ENCODE measurements around the gene MNT.
A peak's percentile ranks its signal among the peaks of the same experiment; 100 is the strongest.

MNT gene

DNA sequence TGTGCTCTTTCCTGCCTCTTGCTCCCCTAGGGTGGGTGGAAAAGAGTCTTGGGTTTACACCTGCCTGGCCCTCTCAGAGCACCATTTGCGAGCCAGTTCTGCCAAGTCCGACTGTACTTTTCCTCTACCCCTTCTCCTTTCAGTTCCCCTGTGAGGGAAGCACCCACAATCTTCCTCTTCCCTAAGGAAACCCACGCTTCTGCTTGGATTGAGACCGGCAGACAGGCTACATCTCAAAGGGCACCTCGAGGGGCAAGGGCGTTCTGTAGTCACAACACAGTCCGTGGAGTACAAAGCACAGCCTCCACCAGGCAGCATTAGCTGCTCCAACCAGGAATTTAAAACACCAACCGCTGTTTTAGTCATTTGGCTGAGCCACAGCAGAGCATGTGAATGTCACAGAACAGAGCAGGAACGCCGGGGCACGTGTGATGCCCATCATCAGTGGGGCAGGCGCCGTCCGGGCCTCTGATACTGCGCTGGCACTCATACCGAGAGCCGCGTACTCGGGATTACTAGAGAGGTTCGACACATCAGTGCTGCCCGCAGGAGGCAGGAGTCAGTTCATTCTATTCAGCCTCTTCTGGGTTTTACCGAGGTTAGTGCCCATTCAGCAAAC is 13.7 kb upstream of the MNT start:
- no peak for DNase-seq

DNA sequence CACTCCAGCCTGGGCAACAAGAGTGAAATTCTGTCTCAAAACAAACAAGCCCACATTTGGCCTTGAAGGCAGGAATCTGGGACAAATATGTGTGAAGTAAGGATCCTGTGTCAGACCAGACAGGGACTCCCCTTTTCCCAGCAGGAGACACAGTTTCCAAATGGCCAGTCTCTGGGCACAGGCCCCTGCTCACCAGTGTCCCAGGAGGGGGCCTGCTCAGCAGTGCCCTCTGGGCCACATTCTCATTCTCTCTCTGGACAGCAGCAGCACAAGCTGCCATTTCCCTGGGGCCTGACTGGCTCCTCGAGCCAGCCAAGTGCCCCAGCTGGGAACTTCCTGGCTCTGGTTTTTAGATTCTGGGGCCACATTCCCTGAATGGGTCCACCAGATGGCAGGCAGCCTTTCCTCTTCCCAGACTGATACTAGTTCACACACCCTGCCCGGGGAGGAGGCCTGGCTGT is 11.7 kb upstream of the MNT start:
- no peak for DNase-seq

DNA sequence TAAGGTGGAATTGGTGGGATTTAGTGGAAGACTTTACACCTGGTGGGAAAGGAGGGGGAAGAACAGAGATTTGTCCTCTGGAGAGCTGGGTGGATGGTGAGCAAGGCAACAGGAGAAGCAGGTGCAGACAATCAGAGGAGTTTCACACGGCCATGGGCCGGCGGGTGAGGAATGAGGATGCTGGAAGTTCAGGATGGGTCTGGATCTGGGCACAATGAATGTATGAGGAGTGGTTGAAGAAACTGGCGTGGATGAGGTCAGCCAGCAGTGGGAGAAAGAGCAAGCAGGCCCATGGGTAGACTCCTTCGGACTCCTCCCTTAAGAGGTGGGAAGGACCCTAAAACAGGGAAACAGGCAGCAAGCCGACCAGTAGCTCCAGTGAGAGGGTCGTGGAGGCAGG is 10.1 kb upstream of the MNT start:
- DNase-seq: no peak

DNA sequence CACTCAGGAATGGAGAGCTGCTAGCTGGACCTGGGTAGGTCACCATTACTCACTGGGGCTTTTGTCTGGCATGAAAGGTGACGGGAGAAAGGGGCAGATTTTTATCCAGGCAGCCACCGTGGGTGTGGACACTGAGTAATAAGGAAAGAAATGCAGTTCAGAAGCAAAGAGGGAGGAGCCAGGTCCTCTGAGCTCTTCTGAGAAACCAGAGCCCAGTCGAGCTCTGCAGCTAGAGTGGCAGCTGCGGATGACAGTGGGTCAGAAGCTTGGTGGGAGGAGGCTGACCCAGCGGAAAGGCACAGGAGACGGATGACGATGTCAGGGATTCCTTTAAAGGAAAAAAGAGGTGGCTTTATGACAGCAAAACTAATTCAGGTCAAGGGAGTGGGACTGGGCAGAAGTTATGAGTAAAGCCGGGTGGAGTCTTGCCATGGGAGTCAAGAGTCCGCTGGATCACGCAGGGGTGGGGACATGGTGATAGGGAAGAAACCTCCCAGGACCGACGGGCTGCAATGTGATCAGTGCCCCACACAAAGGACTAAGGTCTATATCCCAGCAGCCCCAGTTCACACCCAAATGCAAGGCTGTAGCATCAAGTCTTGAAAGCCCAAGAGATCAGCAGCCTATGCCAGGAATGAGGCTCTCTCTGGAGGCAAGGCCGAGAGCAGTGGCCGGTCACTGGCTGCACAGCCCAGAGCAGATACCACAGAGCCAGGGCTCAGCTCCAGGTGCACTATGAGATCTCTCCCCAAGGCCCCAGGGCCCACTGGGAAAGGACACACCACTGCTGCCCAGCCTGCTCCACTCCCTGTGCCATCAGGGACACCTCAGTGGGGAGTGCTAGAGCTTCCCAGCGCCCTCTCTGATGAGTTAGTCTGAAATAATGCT is 6.3 kb upstream of the MNT start:
- DNase-seq: no peak

DNA sequence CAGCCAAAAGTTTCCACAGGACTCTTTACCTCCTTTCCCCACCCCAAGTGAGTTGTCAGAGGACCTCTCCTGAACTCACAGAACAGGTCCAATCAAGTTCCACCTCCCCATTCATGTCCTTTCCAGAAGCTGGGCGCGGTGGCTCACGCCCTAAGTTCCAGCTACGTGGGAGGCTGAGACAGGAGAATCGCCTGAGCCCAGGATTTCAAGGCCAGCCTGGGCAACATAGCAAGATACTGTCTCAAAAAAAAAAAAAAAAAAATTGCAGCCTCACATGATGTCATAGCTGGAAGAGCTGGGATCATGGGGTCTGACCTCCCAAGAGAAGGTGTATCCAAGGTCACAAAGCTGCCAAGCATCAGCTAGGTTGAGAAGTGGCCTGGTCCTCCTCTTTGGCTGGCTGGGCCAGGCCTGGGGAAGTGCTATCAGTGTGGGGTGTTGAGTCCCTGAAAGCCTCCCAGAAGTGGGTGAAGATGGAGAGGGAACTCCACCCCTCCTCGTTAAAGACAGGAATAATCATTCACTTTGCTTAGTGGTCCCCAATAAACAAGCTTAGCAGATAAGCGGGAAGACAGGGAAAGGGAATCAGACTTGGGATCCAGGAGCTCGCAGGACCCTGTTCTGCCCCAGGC is 5.5 kb upstream of the MNT start:
- DNase-seq: no peak

DNA sequence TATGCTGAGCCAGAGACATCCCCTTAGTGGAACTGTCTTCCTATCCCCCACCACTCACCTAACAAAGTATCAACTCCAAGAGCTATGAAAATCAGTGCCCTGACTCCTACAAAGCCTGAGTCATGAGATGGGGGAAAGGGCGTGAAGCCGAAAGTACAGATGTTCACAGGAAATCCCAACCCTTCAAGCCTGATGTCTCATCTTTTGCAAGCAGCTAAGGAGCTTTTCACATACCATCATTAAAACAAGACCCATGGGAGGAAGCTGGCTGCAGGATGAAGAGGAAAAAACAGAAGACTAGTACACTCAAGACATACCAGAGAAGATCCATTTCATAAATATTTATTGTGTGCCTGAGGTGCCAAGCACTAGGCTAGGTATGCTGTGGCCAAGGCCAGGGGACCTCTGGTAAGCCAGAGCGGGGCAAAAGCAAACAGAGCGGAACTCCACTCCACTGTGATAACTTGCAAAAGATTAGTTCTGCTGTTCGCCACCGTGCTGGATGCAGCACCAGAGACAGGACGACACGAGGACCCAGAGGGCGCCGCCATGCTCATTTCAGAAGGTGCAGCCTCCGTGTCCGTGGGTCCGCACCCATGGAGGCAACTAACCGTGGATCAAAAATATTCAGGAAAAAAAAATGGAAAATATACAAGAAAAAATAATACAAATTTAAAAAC is 4.5 kb upstream of the MNT start:
- no peak for DNase-seq

DNA sequence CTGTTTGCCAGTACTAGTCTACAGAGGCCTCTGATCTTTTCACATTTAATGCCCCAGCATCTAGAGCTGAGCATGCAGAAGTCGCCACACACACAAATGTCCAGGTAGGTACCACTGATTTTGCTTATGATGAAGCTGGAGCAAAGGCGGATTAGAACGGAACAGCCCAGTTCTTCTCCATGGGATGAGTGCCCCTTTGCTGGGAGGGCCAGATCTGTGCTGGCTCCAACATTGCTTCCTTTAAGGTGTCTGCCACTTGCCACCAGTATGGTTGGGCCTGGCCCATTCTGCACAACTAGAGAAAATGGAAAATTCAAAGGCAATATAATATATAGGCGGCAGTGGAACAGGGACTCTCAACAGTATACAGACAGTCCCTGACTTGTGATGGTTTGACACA is 2.2 kb upstream of the MNT start:
- no peak for DNase-seq

DNA sequence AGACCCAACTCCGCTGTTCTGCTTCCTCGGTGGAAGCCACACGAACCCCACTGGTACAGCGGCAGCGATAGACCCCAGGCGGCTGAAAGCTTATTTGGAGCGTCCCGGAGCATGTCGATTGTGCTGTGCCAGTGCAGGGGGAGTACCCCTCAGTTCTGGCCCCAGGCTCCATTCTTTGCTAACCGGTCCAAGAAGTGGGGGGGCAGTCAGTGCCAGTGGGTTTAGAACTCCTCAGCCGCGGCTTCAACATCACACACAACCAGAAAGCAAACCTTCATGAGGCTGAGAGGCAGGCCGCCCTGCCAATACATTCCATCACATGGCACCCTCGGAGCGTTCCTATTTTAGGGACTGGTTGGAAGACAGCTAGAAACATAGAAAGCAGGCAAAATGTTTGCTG is 1.7 kb upstream of the MNT start:
- no peak for DNase-seq

DNA sequence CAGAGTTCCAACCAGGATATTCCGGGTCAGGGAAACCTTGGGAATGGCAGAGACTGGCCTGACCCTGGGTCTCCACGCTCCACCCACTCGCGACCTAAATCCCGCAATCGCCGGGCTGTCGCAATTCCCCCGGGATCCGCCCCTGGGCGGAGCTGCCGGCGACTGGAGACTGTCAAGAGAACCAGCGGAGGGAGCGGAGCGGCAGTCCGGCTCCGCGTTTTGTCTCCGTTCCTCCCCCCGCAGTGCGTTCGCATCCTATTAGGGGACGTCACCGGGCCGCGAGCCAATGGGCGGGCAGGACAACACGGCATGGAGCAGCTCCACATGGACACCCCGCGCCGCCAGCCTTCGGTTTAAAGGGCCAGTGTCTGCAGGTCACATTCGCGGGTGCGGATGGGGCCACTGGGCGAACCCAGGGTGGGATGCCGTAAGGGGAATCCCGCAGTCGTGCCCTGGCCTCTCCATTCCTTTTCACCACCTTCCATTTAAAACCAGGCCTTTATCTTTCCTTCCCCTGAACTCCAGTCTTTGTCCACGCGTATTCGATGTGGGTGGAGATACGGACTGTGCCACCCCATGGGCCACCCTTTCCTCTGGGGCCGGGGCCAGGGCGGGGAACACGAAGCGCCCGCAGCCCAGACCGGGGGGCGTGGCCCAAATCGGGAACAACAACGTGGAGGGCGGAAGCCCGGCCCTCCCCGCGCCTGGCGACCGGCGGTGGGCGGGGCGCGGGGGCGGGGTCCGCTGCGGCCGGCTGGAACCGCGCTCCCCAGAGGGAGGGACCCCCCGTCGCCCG is 764 bp upstream of the MNT start:
- peak; percentile 99 for DNase-seq

DNA sequence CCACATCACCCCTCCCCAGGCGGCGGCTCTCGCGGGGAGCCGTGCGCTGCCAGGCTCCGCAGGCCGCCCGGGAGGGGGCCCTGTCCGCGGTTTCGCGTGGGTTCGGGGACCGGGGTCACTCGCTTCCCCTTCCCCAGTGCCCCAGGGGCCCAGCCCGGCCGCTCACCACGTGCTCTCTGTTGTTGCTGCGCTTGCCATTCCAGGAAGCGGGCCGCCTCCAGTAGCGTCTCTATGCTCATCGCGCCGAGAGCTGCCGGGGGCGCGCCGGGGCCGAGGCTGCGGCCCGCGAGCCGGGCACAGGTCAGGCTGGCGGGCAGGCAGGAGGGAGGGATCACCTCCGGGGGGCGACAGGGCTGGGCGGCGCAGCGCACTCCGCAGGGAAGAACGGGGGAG is 390 bp downstream of the MNT start:
- DNase-seq: peak; percentile 51 to 53

DNA sequence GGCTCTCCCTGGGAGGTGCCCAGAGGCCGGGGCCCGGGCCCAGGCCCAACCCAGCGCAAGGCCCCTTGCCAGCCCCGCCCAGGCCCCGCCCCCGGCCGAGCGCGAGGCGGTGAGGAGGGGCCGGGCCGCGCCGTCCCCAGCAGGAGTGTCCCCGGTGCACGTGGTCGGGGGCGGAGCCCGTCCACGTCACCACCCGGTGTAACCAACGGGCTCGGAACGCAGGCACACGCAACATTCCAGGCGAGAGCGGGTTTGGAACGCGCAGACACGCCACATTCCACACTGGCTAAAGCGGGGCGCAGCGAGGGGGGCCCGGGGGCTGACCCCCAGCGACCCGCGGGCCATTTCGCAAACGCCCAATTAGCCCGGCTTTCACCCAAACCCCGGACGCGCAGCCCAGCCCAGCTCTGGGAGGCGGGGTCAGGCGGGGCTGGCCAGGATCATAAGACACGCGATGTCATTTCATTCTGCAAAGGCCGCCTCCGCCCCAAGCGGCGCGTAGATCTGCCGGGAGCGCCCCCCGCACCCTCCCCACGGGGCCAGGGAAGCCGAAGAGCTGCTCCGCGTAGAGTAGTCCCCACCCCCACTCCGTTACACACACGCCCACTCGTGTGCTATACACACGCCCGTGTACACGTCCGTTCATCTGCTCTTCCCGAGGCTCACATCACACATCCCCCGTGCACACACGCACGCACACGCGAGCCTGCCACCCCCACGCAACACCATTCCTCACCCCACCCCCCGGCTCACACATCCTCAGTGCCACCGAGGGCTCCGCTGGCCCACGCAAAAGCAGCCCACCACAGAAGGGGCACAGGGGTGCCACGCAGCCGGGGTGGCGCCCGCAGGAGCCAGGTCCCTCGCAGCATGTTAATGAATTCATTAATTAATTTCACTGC is 1.0 kb downstream of the MNT start:
- DNase-seq: peak; percentile 85 to 87

DNA sequence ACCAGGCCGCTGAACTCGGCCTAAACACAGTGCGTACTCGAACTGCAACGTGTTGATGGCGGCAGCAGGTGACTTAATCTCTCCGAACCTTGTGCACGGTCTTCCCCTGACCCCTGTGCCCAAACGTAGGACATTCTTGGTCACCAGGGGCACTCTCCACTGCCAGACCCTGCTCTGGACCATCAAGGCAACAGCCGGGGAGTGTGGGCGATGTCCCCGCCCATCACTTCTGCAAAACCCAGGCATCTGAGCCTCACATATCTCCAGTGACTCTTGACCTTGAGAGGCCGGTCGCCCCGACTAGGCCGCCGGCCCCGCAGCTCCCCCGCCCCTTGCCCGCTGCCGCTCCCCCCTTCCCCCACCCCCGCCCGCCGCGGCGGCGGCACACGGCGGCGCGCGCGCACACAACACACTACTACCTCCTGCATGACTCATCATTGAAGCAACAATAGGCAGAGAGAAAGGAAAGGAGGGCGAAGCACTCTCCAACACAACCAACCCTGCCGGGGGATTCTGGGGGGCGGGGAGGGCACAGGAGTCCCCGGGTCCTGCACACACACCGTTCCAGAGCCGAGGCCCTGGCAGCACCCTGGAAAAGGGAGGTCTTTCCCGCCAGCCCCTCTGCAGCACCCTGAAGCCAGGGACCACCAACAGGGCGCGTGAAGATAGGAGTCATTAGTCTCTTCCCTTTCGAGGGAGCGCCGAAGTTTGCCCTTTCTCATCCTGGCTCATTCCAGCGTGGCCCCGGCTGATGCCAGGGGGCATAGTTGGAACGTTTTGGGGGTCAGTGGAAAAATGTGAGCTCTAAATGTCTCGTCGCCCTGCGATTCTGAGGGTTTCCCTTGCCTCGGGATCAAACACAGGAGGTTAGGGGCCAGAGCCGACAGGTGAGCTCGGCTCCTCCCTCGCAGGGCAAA is 1.9 kb downstream of the MNT start:
- DNase-seq: peak; percentile 44 to 53

DNA sequence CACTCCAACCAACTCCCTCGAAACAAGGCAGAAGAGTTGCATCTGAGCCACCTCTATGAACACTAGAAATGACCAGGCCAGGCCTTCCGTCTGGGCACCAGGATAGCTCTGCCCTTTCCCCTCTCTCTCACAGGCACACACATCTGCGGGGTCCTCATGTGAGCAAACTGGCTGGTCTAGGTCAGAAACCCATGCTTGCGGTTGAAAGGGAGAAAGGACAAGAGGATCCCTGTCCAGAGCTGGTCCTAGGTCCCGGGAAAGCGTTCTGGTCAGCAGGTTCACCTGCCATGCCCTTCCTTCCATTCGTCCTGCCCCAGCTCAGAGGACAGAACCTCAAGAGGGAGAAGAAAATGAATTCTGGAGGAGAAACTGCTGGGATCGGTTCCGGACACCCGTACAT is 2.7 kb downstream of the MNT start:
- no peak for DNase-seq

DNA sequence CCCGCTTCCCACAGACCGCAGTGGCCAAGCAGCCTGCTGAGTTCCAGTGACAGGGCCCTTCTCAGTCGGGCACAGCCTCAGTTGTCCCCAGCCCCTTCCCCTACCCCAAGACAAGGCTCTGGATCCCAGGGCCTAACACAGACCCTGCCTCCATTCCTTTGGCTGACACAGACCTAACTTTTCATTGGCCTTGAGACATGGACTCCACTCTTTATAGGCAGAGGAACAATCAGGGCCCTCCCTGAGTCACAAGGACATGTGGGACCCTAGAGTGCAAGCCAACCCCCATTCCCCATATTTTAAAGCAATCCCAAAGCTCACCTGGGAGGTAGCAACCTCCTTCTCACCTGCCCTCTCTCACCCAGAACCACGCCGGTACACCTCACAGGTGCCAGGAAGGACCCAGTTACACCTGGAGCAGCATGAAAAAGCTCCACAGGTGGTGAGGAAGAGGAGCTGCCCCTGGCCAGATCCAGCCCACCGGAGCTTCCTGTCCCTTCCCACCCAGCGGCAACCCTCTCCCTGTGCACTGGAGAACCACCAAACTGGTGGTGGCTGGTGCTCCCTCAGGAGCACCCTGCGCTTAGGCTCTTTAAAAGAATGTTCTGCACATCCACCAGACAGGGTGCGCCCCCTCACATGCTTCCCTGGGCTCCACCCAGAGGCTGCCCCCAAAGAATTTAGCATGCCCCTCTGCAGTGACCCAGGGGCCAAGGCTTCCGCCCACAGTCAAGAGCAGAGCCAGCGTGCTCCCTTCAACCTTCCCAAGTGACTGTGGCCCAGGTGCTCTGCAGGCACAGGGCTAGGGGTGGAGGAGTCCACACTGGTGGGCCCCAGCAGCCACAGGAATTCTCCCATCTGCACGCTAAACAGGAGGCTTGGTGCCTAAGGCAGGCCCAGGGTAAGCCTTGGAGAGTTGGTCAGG is 3.4 kb downstream of the MNT start:
- DNase-seq: no peak

DNA sequence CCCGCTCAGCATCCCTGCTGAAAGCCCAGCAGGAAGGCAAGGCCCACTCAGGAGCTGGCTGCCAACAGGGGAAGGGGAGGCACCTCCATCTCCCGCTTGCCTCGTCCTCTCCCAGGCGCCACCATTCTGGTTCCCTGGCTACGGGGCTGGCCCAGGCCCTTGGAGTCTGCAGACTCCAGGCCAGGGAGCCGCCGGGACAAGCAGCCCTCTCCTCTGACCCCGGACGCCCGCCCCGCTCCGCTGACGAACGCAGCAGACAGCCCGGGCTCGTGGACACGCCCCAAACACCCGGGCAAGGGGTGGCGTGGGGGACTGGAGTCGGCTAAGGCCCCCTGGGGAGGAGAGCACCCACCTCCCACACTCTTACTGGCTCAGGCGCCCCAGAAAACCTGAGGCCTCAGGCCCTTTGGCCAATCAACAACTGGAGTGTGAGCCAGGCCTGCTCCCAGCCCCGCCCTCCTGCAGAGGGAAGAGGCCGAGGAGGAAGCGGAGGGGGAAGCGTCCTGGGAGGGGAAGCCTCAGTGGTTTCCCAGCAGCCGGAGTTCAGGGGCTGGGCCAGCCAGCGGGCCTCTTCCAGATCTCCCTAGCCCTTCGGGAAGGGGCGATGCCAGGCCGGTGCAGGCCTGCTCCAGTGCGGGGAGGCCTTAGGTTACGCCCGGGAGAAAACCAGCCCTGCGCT is 4.2 kb downstream of the MNT start:
- DNase-seq: peak in 1 of 2 experiments; percentile 29

DNA sequence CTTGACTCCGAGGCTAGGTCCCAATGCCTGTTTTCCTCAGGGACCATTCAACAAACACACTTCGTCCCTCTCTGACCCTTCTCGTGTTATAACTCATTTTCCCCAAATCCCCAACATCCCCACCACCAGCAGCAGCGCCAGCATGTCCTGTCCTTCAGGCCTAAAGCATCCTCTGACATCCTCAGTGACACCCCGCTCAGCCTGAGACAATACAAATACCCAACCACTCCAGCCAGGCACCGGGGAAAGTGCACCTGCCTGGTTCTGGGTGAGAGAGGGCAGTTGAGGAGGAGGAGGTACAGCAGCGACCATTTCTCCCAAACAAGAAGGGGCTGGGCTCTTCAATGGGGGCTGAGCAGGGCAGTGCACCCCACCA is 4.7 kb downstream of the MNT start:
- DNase-seq: no peak

DNA sequence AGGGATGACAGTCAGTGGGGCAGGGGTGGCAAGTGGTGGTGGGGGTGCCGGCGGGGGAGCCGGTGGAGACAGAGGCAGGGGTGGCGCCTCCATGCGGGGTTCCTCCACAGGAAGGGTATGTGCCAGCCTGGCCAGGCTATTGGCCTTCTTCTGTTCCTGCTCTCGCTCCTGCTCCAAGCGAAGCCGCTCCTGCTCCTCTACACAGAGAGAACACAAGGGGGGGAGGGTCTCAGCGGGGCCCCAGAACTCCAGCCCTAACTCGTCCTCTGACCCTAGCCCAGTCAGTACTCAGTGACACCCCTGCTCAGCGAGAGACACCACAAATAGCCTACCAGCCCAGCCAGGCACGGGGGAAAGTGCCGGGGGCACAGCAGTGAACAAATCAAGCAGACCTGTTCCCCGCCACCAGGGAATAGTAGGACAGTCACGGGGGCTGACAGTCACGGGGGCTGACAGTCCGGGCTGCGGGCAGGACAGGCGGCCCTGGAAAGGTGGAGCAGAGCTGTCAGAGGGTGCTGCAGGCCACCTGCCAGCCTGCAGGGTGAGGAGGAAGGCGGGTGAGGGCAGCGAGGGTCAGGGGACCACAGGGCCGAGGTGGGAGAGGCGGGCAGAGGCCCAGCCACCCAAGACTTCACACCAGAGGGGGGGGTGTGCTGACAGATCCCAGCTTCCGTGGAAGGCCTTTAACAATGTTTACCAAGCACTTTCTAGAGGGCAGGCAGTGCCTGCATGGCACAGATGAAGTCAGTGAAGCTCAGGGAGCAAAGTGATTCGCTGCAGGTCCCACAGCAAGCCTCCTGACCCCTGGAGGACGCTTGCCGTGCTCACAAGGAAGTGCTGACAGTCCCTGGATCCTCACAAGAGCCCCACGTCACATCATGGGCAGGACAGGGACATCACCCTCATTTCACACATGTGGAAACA is 5.3 kb downstream of the MNT start:
- no peak for DNase-seq

All from activated CD4-positive, alpha-beta T cell treated with anti-CD3 and anti-CD28 coated beads, Interleukin-2, amount 50 U/mL, for 4 hours (primary cell).